Liver (tissue), 3 donors: ENCODE measurements around the gene SUGCT.

Source experiments
- CTCF ChIP-seq: fragments of 150-350 bp; IDR thresholded peaks from 2 replicates; pipeline ENCODE4 v1.5.1; 2017; ENCODE audit warnings: improper control_type of control experiment, low read depth, low read length; ENCODE audit not compliant: missing input control
- GABPA ChIP-seq, 2 donors: IDR thresholded peaks in 1 of 2; conservative IDR thresholded peaks in 1 of 2; 2 replicates each; pipeline ENCODE4 v1.6.1; 2016; ENCODE audit warnings: antibody characterized with exemption in 2 of 2, mild to moderate bottlenecking in 1 of 2, moderate library complexity in 1 of 2
- HNF4A ChIP-seq, 2 donors: conservative IDR thresholded peaks; 2 replicates each; pipeline ENCODE4 v1.6.1; 2016; ENCODE audit warnings: antibody characterized with exemption in 2 of 2, mild to moderate bottlenecking in 2 of 2
- MAX ChIP-seq: IDR thresholded peaks from 2 replicates; pipeline ENCODE4 v1.6.1; 2016; ENCODE audit warnings: antibody characterized with exemption
- REST ChIP-seq: IDR thresholded peaks from 2 replicates; pipeline ENCODE4 v1.6.1; 2016; ENCODE audit warnings: antibody characterized with exemption, mild to moderate bottlenecking
- donor health status: healthy.
- donor health status: healthy.

- TF ChIP-seq CTCF: no peak
- TF ChIP-seq REST: no peak
- no peak for TF ChIP-seq MAX
- TF ChIP-seq GABPA (IDR thresholded peaks at IDR 0.05 in 1 of 2, conservative IDR thresholded peaks at IDR 0.05 in 1 of 2): no peak
- no peak for TF ChIP-seq HNF4A (conservative IDR thresholded peaks at IDR 0.05)
These were observed 754.3 kb downstream of the SUGCT start for GRCh38 chr7:40889099-40889498.
